Astrocyte (in vitro differentiated cells and primary cell): ENCODE measurements around the gene NUP205. TPM values are rescaled to one million over a fixed set of nuclear protein-coding genes. Genes with fewer than 3 reads are reported as not detected.
"Not testable (repeated sequence)": the region's sequence is repeated elsewhere in the genome, so short reads cannot be mapped to it uniquely, and the experiment has no call there.

Experiments used
- DNase-seq: peaks from one replicate; pipeline ENCODE4 v3.0.0-alpha.2; 2010; ENCODE audit warnings: low read depth
- FAIRE-seq: peaks from 2 replicates; lab custom pipeline; 2011; peaks lifted over from hg19 to GRCh38; lab: Jason Lieb, UNC
- H2AFZ ChIP-seq: 2 replicates; pipeline ENCODE4 v1.6.0; 2012; ENCODE audit warnings: low read depth, low read length, inconsistent platforms
- H3K27ac ChIP-seq: 2 replicates; pipeline ENCODE4 v1.5.1; 2011; ENCODE audit warnings: low read depth, low read length, inconsistent platforms
- H3K27me3 ChIP-seq: 2 replicates; pipeline ENCODE4 v1.6.0; 2011; ENCODE audit warnings: low read length, inconsistent platforms; ENCODE audit not compliant: insufficient read depth
- H3K36me3 ChIP-seq: 2 replicates; pipeline ENCODE4 v1.5.1; 2011; ENCODE audit warnings: low read length, inconsistent platforms; ENCODE audit not compliant: insufficient read depth
- H3K4me1 ChIP-seq: 2 replicates; pipeline ENCODE4 v1.5.1; 2011; ENCODE audit warnings: low read length, inconsistent platforms; ENCODE audit not compliant: insufficient read depth
- H3K4me2 ChIP-seq: 2 replicates; pipeline ENCODE4 v1.6.0; 2012; ENCODE audit warnings: low read length, inconsistent platforms
- H3K4me3 ChIP-seq: 2 replicates; pipeline ENCODE4 v1.5.1; 2011; ENCODE audit warnings: low read depth, mild to moderate bottlenecking, low read length, inconsistent platforms; ENCODE audit not compliant: insufficient read depth
- H3K79me2 ChIP-seq: 2 replicates; pipeline ENCODE4 v1.6.0; 2012; ENCODE audit warnings: mild to moderate bottlenecking, low read length, inconsistent platforms; ENCODE audit not compliant: insufficient read depth
- H3K9ac ChIP-seq: 2 replicates; pipeline ENCODE4 v1.6.0; 2012; ENCODE audit warnings: mild to moderate bottlenecking, low read length, inconsistent platforms
- H3K9me3 ChIP-seq: 2 replicates; pipeline ENCODE4 v1.5.1; 2012; ENCODE audit warnings: low read depth, mild to moderate bottlenecking, low read length, inconsistent platforms; ENCODE audit not compliant: insufficient read depth
- H4K20me1 ChIP-seq: 2 replicates; pipeline ENCODE4 v1.6.0; 2012; ENCODE audit warnings: low read length, inconsistent platforms; ENCODE audit not compliant: insufficient read depth
- H3K27ac Mint-ChIP-seq: one replicate; pipeline ENCODE4 v1.8.0; 2021; ENCODE audit warnings: mild to moderate bottlenecking, mixed read lengths; ENCODE audit not compliant: unreplicated experiment
- H3K27me3 Mint-ChIP-seq: one replicate; pipeline ENCODE4 v1.8.0; 2021; ENCODE audit warnings: low read depth, mixed read lengths; ENCODE audit not compliant: unreplicated experiment
- H3K36me3 Mint-ChIP-seq: one replicate; pipeline ENCODE4 v1.8.0; 2021; ENCODE audit warnings: low read depth, mixed read lengths; ENCODE audit not compliant: unreplicated experiment
- H3K4me1 Mint-ChIP-seq: one replicate; pipeline ENCODE4 v1.8.0; 2021; ENCODE audit warnings: low read depth, mixed read lengths; ENCODE audit not compliant: unreplicated experiment
- H3K4me3 Mint-ChIP-seq: one replicate; pipeline ENCODE4 v1.8.0; 2021; ENCODE audit warnings: mild to moderate bottlenecking, moderate library complexity, mixed read lengths; ENCODE audit not compliant: unreplicated experiment
- H3K9me3 Mint-ChIP-seq: one replicate; pipeline ENCODE4 v1.8.0; 2021; ENCODE audit warnings: mild to moderate bottlenecking, mixed read lengths; ENCODE audit not compliant: unreplicated experiment
- CTCF ChIP-seq: IDR thresholded peaks from 2 replicates; pipeline ENCODE4 v1.5.1; 2011; ENCODE audit warnings: low read depth, mild to moderate bottlenecking, inconsistent platforms, low read length, moderate library complexity; ENCODE audit not compliant: insufficient read depth
- EZH2 ChIP-seq: IDR thresholded peaks from 2 replicates; pipeline ENCODE4 v1.6.1; 2012; ENCODE audit warnings: mild to moderate bottlenecking, low read length, inconsistent platforms; ENCODE audit not compliant: insufficient read depth
- total RNA-seq: library from RNA; stranded (reverse); gene quantifications from 2 replicates; pipeline ENCODE4 v1.2.1, GENCODE V29; 2021

NUP205 gene
- total RNA-seq, 1 donor from 2014 or later = 50.5 TPM

GRCh38 chr7:135620980-135621850, 63.5 kb downstream of the NUP205 start:
- Mint-ChIP-seq H3K4me3 (no peak overlapping the region), H3K27me3 (no peaks in the 10 kb centered on the region), H3K36me3 (no peaks in the 10 kb centered on the region), H3K4me1 (no peaks in the 10 kb centered on the region), H3K27ac (peak overlapping the region; percentile 34), H3K9me3 (no peaks in the 10 kb centered on the region)
- Histone ChIP-seq H3K4me1 (peaks cover 6% of the 10 kb centered on the region), H3K9ac (peak overlapping the region; percentile 32), H3K36me3 (peaks cover 28% of the 10 kb centered on the region), H2AFZ (no peak overlapping the region), H4K20me1 (no peaks in the 10 kb centered on the region), H3K4me2 (peak overlapping the region; percentile 75), H3K79me2 (no peaks in the 10 kb centered on the region), H3K27ac (peak overlapping the region; percentile 52), H3K27me3 (no peaks in the 10 kb centered on the region), H3K9me3 (no peaks in the 10 kb centered on the region), H3K4me3 (no peak overlapping the region)
- FAIRE-seq (peak; percentile 87), DNase-seq (peak; percentile 82)
- TF ChIP-seq EZH2 = no peak
- TF ChIP-seq CTCF = peak; percentile 96

- Mint-ChIP-seq H3K27ac (no peak overlapping the region), H3K9me3 (no peaks in the 10 kb centered on the region), H3K4me3 (no peak overlapping the region), H3K36me3 (peaks cover 4% of the 10 kb centered on the region), H3K4me1 (no peaks in the 10 kb centered on the region), H3K27me3 (no peaks in the 10 kb centered on the region)
- H3K79me2 ChIP-seq = no peaks in the 10 kb centered on the region
- FAIRE-seq (no peak), DNase-seq (no peak)
- H3K27me3 ChIP-seq = no peaks in the 10 kb centered on the region
- H3K4me2 ChIP-seq = no peak overlapping the region
- H3K36me3 ChIP-seq = peaks cover 21% of the 10 kb centered on the region
- H3K9ac ChIP-seq = no peak overlapping the region
- no peaks in the 10 kb centered on the region for H3K9me3 ChIP-seq
- TF ChIP-seq EZH2 (no peak), CTCF (no peak)
- H2AFZ ChIP-seq = no peak overlapping the region
- H3K27ac ChIP-seq = no peak overlapping the region
- no peaks in the 10 kb centered on the region for H4K20me1 ChIP-seq
- H3K4me3 ChIP-seq = no peak overlapping the region
- H3K4me1 ChIP-seq = no peaks in the 10 kb centered on the region
Observed at GRCh38 chr7:135634191-135634878, 76.6 kb downstream of the NUP205 start.

GRCh38 chr7:135639690-135640089, 82.0 kb downstream of the NUP205 start:
- not testable (repeated sequence) for H3K27ac Mint-ChIP-seq, H3K4me1 ChIP-seq, DNase-seq, H3K9me3 ChIP-seq, H3K4me1 Mint-ChIP-seq, H3K27ac ChIP-seq, FAIRE-seq, H3K27me3 Mint-ChIP-seq, H3K4me2 ChIP-seq, H3K4me3 ChIP-seq, H2AFZ ChIP-seq, H3K9me3 Mint-ChIP-seq, H3K79me2 ChIP-seq, H3K9ac ChIP-seq, H3K27me3 ChIP-seq, H3K4me3 Mint-ChIP-seq, H4K20me1 ChIP-seq
- H3K36me3 ChIP-seq = peaks cover 12% of the 10 kb centered on the region
- peaks cover 18% of the 10 kb centered on the region for H3K36me3 Mint-ChIP-seq
